Lower leg skin (tissue), 4 donors: ENCODE measurements around the gene SFXN1. TPM values are rescaled to one million over a fixed set of nuclear protein-coding genes. Genes with fewer than 3 reads are reported as not detected.
A peak's percentile ranks its signal among the peaks of the same experiment; 100 is the strongest.

Source experiments
- DNase-seq, 2 donors: peaks; one replicate each; pipeline ENCODE4 v3.0.0-alpha.2; 2019; ENCODE audit warnings: low spot score in 2 of 2
- H3K4me3 ChIP-seq: fragments of 200-600 bp; sonication (generic); 2 replicates; pipeline ENCODE4 v1.5.1; 2017; ENCODE audit warnings: mild to moderate bottlenecking, low read depth; ENCODE audit not compliant: poor library complexity, severe bottlenecking
- POLR2A ChIP-seq, 2 donors: fragments of 450-650 bp; IDR thresholded peaks; one replicate each; pipeline ENCODE4 v1.6.1; 2016 to 2017; ENCODE audit warnings: antibody characterized with exemption in 2 of 2, mild to moderate bottlenecking in 1 of 2, moderate library complexity in 1 of 2
- WGBS, 2 donors: methylation state at CpG; one replicate each; pipeline ENCODE4 v1.1.5; 2018; 5-methylcytosine and 5-hydroxymethylcytosine counted together
- intact Hi-C: fragments of 100-400 bp; cut with DNase I; formaldehyde crosslinking; loops from one replicate; pipeline ENCODE4 v1.15.0; 2023; ENCODE audit warnings: low total_unique reads
- total RNA-seq, 4 donors: library from RNA; depleted of rRNA; stranded (reverse); fragments of >200 nt; gene quantifications; one replicate each; pipeline ENCODE4 v1.1.0, GENCODE V29; 2016
- TF ChIP-seq, protein P1 (sequence below), 3 donors: fragments of 450-650 bp; IDR thresholded peaks; one replicate each; pipeline ENCODE4 v1.5.1; 2016; ENCODE audit warnings: antibody characterized with exemption in 3 of 3, mild to moderate bottlenecking in 3 of 3, moderate library complexity in 2 of 3

The SFXN1 gene
- total RNA-seq, 4 donors from 2014 or later, result 15.0 to 35.8 (median 16.6) TPM

DNA sequence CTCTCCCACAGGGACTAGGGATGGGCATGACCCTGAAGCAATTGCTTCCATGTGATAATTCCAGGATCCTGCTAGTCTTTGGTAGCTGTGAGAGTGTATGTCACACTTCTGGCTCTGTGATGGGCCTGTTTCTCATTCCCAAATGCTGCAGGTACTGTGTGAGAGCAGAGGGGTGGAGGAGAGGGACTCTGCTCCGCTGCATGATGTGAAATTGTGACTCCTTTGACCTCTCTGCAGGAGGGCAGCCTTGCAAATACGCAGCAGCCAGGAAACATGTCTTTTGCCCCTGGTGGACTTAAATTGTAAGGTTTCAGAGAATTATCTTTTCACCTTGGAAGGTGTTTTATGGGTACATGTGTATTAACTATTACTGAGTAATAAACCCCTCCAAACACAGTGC, 61.6 kb downstream of the SFXN1 start:
- DNase-seq, result no peak
- 75 to 77% methylated on average over 2 of the region's 2 CpGs for WGBS, 2 donors
- no peak for TF ChIP-seq POLR2A (IDR thresholded peaks at IDR 0.05)
- TF ChIP-seq, protein P1, sequence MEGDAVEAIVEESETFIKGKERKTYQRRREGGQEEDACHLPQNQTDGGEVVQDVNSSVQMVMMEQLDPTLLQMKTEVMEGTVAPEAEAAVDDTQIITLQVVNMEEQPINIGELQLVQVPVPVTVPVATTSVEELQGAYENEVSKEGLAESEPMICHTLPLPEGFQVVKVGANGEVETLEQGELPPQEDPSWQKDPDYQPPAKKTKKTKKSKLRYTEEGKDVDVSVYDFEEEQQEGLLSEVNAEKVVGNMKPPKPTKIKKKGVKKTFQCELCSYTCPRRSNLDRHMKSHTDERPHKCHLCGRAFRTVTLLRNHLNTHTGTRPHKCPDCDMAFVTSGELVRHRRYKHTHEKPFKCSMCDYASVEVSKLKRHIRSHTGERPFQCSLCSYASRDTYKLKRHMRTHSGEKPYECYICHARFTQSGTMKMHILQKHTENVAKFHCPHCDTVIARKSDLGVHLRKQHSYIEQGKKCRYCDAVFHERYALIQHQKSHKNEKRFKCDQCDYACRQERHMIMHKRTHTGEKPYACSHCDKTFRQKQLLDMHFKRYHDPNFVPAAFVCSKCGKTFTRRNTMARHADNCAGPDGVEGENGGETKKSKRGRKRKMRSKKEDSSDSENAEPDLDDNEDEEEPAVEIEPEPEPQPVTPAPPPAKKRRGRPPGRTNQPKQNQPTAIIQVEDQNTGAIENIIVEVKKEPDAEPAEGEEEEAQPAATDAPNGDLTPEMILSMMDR (IDR thresholded peaks at IDR 0.05), result no peak
- intact Hi-C loops, result no loop called here
- no peak overlapping the region for H3K4me3 ChIP-seq

DNA sequence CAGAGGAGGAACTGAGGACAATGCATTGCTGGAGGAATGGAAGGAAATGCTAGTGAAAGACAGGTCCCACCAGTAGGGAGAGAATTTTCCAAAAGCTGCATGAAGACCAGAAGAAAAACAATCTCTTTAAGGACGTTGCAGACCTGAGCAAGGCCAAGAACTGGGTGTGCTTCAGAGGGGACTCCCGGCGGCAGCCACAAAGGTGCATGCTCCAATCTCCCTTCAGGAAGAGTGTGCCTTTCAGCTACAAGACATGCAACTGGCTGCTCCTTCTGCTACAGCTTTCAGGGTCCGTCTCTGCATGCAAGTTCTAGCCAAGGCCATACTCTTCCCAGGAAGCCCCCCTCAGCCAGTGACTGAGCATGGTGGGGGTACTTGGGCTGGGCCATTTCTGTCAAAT, 62.9 kb downstream of the SFXN1 start:
- DNase-seq, result peak in 1 of 2 donors; percentile 56
- no peak for TF ChIP-seq POLR2A (IDR thresholded peaks at IDR 0.05)
- TF ChIP-seq, protein P1 (IDR thresholded peaks at IDR 0.05), result no peak
- no peak overlapping the region for H3K4me3 ChIP-seq
- 58 to 62% methylated on average over 4 of the region's 4 CpGs for WGBS, 2 donors
- intact Hi-C loops, result no loop called here

DNA sequence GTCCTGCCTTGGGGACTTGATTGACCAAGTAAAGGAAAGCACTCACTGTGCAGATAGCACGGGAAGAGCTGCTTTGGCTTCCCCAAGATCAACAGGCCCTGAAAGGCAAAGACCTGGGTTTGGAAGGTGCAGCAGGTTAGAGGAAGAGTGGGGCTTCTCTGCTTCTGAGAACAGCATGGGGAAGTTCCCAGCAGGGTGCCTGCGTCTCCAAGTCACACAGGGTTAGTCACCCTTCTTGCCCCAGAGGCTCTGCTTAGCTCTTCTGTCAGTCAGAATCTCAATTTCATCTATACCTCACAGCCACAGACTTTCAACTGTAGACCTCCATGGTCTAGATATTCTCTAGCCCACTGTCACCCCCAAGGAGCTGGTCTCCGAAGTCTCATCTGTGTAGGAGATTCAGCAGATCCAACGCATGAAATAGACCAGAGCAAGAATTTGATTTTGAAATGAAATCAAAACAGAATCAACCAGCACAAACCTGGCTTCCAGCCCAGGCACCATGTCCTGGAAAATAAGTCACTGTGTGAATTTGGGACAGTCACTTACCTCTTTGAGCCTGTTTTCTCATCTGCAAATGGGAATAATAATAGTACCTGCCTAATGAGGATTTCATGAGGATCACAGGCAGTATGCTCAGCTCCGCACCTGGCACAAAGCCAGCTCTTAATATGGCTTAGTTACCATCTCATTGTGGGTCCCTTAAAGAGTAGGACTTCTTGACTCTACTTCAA, 64.0 kb downstream of the SFXN1 start:
- 41 to 46% methylated on average over 5 of the region's 5 CpGs for WGBS, 2 donors
- no peak for TF ChIP-seq POLR2A (IDR thresholded peaks at IDR 0.05)
- TF ChIP-seq, protein P1 (IDR thresholded peaks at IDR 0.05), result no peak
- peak in 1 of 2 donors; percentile 59 for DNase-seq

DNA sequence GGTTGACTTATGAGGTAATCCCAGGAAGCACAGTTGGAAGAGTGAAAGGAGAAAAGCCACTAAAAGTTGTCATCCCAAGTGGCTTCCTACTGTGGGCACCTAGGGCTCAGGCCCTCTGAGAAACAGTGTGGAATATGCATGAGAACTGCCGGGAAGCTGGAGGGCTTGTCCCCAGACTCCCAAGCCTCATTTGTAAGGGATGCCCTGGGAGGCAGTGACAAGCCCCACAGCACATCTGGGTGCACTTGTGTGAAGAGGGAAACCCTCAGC, 64.5 kb downstream of the SFXN1 start:
- DNase-seq, result no peak
- no peak overlapping the region for H3K4me3 ChIP-seq
- 29 to 70% methylated on average over 1 of the region's 1 CpG for WGBS, 2 donors
- TF ChIP-seq POLR2A (IDR thresholded peaks at IDR 0.05), result no peak
- TF ChIP-seq, protein P1 (IDR thresholded peaks at IDR 0.05), result no peak
- intact Hi-C loops, result no loop called here

More for the DNA sequence above, 64.0 kb downstream of the SFXN1 start:
- no peak overlapping the region for H3K4me3 ChIP-seq
- intact Hi-C loops, result no loop called here

DNA sequence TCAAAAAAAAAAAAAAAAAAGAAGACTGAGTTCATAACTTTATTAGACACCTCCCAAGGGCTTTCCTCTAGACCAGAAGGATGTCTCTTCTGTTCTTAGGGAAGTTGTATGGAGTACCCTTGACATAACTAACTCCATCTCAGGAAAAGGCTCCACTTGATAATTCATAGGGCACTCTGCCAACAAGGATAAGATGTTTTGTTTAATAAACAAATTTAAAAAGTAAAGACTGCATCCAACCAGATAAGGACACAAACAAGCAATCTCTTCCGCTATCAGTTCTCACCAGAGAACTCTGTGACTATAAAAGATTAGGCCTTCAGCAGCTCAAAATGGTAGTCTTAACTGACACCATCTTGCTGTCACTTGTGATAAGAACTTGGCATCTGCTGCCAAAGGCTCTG, 65.8 kb downstream of the SFXN1 start:
- intact Hi-C loops, result no loop called here
- TF ChIP-seq POLR2A (IDR thresholded peaks at IDR 0.05), result no peak
- TF ChIP-seq, protein P1 (IDR thresholded peaks at IDR 0.05), result no peak
- H3K4me3 ChIP-seq, result no peak overlapping the region
- 97 to 100% methylated on average over 1 of the region's 1 CpG for WGBS, 2 donors
- DNase-seq, result no peak

DNA sequence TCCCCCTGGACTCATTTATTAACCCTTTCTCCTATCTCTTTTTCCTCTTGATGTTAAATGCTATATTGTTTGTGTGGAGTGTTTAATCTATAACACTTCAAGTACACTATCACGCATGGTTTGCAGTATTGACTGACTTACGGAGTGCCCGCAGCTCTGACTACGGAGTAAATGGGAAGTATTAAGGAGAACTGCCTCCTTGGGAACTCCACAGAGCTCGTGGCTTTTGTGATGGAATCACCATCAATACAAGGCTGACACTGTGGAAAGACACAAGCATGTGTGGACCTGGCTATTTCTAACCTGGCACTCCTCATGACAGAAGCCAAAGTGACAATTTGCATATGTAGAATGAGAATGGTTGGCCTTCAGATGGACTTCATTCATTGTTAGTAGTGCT, 66.2 kb downstream of the SFXN1 start:
- WGBS, 2 donors, result 86 to 93% methylated on average over 5 of the region's 5 CpGs
- TF ChIP-seq, protein P1 (IDR thresholded peaks at IDR 0.05), result no peak
- TF ChIP-seq POLR2A (IDR thresholded peaks at IDR 0.05), result no peak
- intact Hi-C loops, result no loop called here
- peak in 1 of 2 donors; percentile 17 for DNase-seq
- no peak overlapping the region for H3K4me3 ChIP-seq
